HEK293T (cell line): ENCODE data around the gene CCDC88C.

Source experiments
- ARNT ChIP-seq: fragments of 450-650 bp; IDR thresholded peaks from 2 replicates; pipeline ENCODE4 v1.6.1; 2017; ENCODE audit warnings: mild to moderate bottlenecking
- BHLHE40 ChIP-seq: fragments of 450-650 bp; IDR thresholded peaks from 2 replicates; pipeline ENCODE4 v1.6.1; 2016; ENCODE audit warnings: mild to moderate bottlenecking, moderate library complexity, borderline replicate concordance
- ELF4 ChIP-seq: fragments of 450-650 bp; IDR thresholded peaks from 2 replicates; pipeline ENCODE4 v1.6.1; 2017; ENCODE audit warnings: antibody characterized with exemption
- FOXA1 ChIP-seq: fragments of 450-650 bp; IDR thresholded peaks from 2 replicates; pipeline ENCODE4 v1.6.1; 2016; ENCODE audit warnings: mild to moderate bottlenecking
- FOXK2 ChIP-seq: fragments of 450-650 bp; IDR thresholded peaks from 2 replicates; pipeline ENCODE4 v1.6.1; 2016; ENCODE audit warnings: mild to moderate bottlenecking
- FOXM1 ChIP-seq: fragments of 450-650 bp; IDR thresholded peaks from 2 replicates; pipeline ENCODE4 v1.6.1; 2017; ENCODE audit warnings: mild to moderate bottlenecking, borderline replicate concordance
- HDGF ChIP-seq: fragments of 450-650 bp; IDR thresholded peaks from 2 replicates; pipeline ENCODE4 v1.6.1; 2017; ENCODE audit warnings: antibody characterized with exemption, borderline replicate concordance
- L3MBTL2 ChIP-seq: fragments of 450-650 bp; conservative IDR thresholded peaks from 2 replicates; pipeline ENCODE4 v1.6.1; 2016; ENCODE audit warnings: mild to moderate bottlenecking
- NFRKB ChIP-seq: fragments of 450-650 bp; IDR thresholded peaks from 2 replicates; pipeline ENCODE4 v1.6.1; 2016; ENCODE audit warnings: mild to moderate bottlenecking, moderate library complexity
- SP1 ChIP-seq: fragments of 450-650 bp; IDR thresholded peaks from 2 replicates; pipeline ENCODE4 v1.6.1; 2017
- SUZ12 ChIP-seq: fragments of 450-650 bp; IDR thresholded peaks from 2 replicates; pipeline ENCODE4 v1.6.1; 2016; ENCODE audit warnings: mild to moderate bottlenecking
- TARDBP ChIP-seq: fragments of 450-650 bp; IDR thresholded peaks from 2 replicates; pipeline ENCODE4 v1.6.1; 2016
- ZNF384 ChIP-seq: fragments of 450-650 bp; IDR thresholded peaks from 2 replicates; pipeline ENCODE4 v1.6.1; 2016
- TF ChIP-seq, protein P1 (sequence below): fragments of 450-650 bp; IDR thresholded peaks from 2 replicates; pipeline ENCODE4 v1.6.1; 2016

DNA sequence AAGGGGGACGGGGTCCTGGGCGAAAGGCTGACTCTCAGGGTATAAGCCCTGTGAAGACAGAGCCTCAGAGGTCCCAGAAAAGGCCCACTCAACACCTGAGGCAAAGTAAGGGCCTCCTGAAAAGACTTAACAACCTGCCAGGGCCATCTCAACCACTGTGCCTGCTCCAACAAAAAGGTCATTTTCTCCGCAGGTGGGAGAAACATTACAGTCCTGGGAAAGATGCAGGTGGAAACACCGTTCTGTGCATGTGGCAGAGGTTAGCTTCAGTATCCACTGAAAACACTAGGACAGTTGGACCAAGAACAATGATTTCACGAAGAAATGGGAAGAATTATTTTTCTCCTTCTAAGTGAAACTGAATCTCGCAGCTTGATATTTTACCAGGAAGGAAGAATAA lies 50.9 kb downstream of the CCDC88C start:
- no peak for TF ChIP-seq FOXM1
- no peak for TF ChIP-seq ARNT
- no peak for TF ChIP-seq SP1
- no peak for TF ChIP-seq SUZ12
- TF ChIP-seq ZNF384: no peak
- TF ChIP-seq FOXK2: no peak
- no peak for TF ChIP-seq BHLHE40
- TF ChIP-seq, protein P1, sequence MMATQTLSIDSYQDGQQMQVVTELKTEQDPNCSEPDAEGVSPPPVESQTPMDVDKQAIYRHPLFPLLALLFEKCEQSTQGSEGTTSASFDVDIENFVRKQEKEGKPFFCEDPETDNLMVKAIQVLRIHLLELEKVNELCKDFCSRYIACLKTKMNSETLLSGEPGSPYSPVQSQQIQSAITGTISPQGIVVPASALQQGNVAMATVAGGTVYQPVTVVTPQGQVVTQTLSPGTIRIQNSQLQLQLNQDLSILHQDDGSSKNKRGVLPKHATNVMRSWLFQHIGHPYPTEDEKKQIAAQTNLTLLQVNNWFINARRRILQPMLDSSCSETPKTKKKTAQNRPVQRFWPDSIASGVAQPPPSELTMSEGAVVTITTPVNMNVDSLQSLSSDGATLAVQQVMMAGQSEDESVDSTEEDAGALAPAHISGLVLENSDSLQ: no peak
- TF ChIP-seq NFRKB: no peak
- no peak for TF ChIP-seq HDGF
- no peak for TF ChIP-seq TARDBP
- no peak for TF ChIP-seq ELF4
- no peak for TF ChIP-seq FOXA1
- no peak for TF ChIP-seq L3MBTL2
